GM23248 (cell line): Measurements from ENCODE around the gene UBXN11.

ENCODE experiments used
- EZH2 ChIP-seq: fragments of 200-600 bp; sonication (generic); IDR thresholded peaks from 2 replicates; pipeline ENCODE4 v1.6.1; 2018; ENCODE audit warnings: antibody characterized with exemption, mild to moderate bottlenecking; ENCODE audit not compliant: insufficient read depth, poor library complexity, severe bottlenecking
- EZH2phosphoT487 ChIP-seq: fragments of 200-600 bp; sonication (generic); IDR thresholded peaks from 2 replicates; pipeline ENCODE4 v1.6.1; 2018; ENCODE audit warnings: antibody characterized with exemption, moderate library complexity, mild to moderate bottlenecking, low read depth; ENCODE audit not compliant: insufficient read depth

- no peak for TF ChIP-seq EZH2
- no peak for TF ChIP-seq EZH2phosphoT487
These were observed 49.7 kb upstream of the UBXN11 start for GRCh38 chr1:26356106-26356505.
